ENCODE results near the gene THTPA.
"Not testable (repeated sequence)": the region's sequence is repeated elsewhere in the genome, so short reads cannot be mapped to it uniquely, and the experiment has no call there.

Gene THTPA

DNA sequence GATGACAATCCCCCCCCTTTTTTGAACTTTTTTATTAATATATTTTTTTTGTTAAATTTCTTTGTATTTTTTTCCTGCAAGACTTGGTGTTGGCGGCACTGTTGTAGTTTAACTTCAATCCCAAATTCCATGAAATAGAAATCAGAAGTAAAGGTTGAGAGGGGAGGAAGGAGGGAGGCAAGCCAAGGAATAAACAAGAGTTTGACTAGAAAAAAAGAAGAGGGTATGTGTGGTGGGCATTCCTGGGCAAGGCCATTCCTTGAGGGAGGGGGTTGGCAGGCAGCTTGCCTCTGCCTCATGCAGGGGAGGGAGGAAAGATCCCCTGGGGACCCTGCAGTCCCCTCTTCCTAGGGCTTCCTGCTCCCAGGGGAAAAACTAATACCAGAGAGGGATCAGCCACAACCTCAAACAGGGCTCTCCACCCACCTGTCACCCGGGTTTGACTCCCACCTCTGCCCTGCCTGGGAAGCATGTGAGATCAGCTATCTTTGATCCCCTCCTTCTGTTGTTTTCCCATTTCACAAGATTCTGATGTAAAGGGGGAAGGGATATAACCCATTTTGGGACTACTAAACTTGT is 12.0 kb downstream of the THTPA start:
- no peak for DNase-seq

DNA sequence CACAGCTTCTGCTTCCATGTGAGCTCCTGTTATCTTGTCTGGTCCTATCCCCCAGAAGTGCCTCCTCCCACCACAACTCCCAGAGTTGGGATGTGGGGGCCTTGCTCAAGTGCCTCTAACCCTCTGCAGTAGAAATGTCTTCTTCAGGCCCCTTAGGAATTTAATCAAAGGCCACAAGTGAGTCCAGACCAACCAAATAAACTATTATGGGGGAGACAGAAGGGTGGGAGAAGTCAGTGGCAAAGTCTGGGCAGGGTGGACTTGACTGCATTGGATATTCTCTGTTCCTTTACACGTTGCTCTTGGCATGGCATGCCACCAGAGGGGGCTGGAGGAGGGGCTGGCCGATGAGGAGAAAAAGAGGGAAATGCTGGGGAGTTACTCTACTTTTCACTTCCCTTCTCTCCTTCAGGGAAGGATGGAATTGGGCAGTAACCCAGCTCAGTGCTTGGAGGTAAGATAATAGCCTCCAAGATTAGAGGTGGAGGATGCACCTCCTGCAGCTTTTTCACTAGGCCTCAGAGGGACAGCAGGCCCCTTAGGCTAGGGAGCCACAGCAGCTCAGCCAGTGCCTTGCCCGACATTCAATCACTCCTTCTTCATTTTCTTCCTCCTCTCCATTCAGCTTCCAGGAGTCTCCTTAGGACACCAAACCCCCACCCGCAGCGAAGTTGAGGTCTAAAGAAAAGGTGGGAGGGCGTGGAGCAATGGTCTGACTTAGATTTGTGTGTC is 12.7 kb downstream of the THTPA start:
- no peak for DNase-seq

DNA sequence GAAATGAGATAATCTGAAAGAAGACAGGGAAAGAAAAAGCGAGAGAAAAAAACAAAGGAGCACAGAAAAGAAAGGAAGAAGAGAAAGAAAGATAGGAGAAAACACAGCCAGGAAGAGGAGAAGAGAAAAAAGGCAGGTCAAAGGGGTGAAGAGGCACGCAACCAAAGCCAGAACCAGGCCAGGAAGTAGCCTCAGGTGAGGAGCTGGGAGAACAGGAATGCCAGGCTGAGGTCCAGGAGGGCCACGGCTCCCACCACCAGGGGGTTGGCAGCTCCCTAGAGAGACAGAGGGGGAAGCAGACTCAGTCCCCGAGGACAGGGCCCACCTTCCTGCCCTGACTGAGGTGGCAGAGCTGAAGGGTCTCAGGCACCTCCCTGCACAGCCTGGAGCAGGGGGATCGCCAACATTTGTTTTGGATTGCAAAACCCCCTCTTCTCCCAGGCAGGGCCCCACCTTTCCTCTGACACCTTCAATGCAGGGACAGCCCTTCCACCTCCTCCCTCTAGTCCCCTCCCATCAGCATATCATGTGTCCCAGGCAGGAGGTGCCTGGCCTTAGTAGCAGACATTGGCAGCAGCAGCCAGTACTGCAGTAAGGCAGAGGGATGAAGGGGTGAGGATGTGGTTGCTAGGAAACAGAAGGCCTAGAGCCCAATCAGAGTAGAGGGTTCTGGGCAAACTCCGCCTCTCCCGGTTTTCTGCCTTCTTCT is 13.5 kb downstream of the THTPA start:
- DNase-seq, result no peak

DNA sequence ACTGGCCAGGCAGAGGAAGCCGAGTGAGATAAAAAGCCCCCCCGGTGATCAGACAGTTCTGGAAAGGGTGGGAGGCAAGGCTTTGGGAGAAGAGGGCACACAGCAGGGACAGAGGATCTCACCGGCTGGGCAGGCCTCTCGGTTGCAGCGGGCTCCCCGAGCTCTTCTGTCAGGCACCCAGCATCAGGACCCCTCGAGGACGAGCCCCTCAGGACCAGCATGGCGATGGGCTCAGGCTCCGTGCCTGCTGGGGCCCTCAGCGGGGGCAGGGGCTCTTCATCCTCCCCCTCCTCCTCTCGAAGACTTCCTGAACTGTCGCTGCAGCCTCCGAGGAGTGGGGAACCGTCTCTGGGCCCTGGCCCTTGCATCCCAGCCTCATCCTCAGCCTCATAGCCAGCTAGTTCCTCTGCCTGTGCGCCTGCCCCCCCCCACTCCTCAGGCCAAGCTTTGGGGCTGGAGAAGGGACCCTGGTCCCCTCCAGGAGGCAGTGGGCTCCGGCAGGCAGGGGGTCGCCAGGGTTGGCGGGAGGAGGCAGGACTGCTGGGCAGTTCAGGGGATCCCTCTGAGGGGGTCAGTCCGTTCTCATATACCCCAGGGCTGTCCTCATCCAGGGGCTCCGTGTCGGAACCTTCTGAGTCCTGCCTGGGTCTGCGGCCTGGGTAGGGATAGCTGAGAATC is 14.9 kb downstream of the THTPA start:
- DNase-seq, result no peak

DNA sequence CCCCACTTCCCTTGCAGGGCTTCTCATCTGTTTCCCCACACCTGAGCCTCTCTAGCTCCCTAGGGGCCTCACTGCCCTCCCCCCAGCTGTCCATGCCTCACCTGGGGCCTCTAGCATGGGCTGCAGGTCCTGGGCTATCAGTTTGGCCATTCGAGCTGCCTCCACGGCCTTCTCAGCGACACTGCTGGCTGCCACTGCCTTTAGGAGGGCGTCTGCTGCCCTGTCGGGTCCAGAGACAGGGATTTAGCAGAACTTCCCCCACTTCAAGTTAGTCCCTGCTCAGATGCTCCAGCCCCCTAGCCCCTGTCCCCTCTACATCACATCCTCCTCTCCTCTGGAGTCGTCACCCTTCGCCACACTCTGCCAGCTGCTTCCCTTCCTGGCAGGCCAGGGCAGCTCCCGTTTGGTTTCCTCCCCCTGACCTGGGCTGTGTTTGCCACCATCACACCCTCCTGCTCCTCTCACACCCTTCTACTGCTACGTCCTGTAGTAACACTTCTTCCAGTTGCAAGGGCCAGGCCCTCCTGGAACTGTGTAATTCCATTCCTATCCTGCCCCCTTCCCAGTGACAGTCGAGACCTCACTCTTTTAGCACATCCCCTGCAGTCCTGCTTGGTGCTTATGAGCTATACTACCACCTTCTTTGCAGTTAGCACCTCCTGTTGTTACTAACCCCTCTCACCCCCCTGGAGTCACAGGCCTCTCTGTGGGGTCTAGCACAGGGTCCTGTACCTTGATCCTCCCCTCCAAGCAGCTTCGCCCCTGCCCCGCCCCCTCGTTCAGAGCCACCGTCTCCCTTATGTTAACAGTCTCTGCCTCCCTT is 15.8 kb downstream of the THTPA start:
- DNase-seq, result no peak

DNA sequence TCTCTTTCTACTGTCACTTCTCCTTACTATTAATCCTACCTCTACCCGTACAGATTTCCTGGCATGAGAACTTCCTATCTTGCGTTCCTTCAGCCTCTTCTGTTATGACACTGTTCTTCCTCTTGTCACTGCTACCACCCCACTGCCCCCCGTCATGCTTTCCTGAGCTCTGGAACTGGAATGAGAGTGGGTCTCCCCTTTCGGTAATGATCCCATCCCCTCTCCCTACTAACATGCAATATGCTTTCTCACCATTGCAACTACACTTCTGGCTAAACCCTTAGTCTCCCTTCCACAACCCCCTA is 16.4 kb downstream of the THTPA start:
- no peak for DNase-seq

DNA sequence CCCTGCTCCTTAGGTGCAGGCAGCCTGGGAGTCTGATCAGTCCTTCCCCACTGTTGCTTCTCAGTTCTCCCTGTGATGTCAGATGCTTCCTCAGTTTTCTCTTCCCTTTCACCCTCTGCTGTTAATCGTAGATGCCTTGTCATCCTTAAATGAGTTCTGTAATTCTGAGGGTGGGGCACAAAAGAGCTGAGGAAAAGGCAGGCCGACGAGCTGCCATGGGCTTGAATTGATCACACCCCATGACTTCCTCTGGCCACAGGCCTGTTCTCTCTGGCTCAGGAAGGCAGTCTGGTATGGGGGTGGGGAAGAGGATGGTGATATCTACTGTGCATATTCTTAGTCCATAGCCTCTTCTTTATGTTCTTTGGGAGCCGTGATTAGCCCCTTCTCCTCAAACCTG is 16.8 kb downstream of the THTPA start:
- DNase-seq, result peak in 1 of 2 donors; percentile 39

DNA sequence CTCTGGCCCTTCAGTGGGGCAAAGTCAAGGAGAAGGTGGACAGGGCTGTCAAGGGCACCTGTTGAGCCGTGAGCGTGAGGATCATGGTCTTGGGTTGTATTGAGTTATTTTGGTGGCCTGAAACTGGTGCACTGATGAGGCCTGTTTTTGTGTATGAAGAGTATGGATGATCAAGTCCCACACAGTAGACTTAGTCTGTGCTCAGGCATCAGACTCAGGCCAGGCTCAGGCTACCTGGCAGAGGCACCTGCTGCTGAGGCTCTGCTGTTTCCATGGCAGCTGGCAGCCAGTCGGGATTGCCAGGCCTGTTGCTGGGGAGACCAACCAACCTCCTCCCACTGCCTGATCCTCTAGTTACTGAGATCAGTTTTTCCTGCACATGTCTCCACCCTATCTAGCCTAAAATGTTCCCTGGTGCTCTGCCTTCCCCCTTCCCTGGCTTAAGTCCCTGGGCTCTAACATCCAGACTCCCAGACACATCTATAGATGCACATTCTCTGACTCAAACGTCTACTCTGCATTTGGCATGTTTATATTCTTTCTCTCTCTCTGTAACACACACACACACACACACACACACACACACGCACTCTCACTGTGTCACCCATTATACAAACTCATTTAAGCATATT is 17.4 kb downstream of the THTPA start:
- no peak for DNase-seq

DNA sequence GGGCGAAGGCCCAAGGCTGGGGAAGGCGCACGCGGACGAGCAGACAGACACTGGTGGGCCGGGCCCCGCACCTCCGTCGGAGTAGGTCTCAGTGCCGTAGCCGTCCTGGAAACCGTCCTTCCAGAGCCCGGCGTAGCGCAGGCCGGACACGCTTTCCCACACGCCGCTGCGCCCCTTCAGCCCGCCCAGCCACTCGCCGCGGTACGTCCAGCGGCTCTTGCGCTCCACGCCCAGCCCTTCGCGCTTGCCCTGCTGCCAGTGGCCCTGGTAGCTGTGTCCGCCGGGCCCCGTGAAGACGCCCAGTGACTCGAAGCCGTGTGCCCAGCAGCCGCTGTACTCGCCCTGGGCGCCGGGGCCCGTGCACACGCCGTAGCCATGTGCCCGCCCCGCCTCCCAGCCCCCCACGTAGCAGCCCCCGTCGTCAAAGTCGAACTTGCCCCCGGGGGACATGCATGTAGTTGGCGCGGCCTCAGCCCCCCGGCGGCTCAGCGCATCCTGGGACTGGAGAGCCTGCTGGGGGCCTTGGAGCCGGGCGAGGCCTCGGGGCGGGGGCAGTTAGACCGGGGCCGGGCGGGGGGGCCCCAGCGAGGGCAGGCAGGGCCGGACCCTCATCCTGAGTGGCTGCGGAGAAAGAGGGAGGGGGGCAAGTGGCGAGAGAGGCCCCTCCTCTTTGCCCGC is 21.1 kb downstream of the THTPA start:
- DNase-seq, result no peak

DNA sequence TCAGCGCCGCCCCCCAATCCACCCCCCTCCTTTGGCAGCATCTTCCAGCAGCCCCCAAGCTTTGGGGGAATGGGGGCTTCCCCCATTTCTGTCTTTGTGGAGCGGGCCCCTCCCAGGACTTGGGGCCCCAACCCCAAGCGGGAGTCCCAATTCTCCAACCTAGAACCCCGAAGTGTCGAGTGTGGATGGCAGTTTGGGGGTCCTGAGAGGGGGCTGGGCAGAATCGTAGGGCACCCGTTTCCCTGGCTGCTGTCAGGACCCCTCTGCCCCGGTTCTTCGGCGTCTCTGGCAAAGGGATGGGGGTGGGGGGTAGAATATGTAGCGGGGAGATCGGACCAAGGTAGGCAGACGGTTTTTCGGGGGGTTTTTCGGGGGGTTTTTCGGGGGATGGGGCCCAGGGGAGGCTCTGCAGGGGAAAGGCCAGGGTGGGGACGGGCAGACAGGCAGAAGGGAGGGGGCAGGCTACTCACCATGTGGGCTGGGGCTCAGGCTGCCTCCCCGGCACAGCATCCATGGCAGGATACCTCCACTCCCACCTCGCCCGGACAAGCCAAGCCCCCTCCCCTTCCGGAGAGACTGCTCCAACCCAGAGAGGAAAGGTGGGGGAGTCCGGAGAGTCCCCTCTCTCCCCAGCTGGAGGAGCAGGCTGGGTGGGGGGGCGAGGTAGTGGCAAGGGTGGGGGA is 21.8 kb downstream of the THTPA start:
- DNase-seq, result no peak

DNA sequence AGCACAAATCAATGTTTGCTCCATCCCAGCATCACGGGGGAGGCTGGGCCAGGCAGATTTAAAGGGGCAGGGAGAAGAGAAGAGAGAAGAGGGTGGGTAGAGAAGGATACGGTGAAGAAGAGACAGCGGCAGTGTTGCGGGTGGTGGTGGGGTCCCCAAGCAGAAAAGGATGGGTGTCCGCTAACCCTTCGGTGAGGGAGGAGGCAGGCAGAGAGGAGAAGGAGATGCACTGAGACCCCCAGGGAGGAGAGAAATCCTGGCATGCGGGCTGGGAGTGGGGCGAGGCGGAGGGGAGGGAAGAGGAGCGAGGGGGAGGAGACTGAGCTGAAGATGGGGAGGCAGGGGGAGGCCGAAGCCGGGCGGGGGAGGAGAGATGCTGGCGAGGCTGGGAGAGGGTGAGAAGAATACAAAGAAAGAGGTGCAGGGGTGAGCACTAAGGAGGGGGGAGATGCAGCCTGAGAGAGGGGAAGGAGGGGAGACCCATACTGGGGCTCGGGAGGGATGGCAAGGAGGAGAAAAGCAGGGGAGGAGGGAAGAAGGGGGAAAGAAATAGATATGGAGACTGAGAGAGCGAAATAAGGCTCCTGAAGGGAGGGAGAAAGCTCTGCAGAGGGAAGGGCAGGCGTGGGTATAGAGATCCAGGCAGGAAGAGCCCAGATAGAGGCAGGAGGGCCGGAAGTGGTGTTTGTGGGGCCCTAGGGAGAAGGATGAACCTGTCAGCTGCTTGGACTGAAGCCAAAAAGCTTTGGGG is 22.7 kb downstream of the THTPA start, which contains the start of gene JPH4:
Gene JPH4, minus strand, starts transcription at position 231 of the 751 bp plus-strand sequence. CDS start 1,337 bp downstream, outside the sequence.
- DNase-seq, result no peak

DNA sequence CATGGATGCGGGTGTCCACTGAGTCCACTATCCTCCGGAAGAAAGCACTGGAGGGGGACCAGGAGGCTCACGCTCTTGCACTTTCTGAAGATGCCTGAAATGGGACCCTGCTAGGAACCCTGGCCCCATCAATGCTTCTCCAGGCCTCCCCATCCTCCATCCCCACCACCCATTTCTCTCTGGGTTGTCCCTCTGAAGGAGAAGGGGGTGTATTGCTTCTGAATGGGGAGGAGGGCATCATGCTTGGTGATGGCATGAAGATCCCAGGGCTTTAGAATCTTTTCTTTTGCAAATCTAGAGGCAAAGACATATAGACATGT is 23.2 kb downstream of the THTPA start:
- no peak for DNase-seq

DNA sequence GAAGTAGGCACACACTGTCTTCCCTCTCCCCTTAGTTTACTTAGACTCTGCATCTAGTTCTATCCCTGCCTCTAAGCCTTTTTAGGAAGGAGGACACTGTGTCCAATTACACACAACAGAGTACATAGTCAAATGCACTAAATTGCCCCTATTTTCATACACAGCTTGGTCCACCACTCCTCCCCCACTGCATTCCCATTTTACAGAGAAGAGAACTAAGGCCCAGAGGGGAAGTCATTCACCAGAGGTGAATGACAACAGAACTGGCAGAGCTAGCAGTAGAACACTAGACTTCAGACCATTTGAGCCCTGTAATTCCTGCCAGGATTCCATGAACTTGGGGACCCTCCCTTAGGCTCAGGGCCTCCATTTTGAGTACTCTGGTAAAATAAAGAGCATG is 23.7 kb downstream of the THTPA start:
- no peak for DNase-seq

DNA sequence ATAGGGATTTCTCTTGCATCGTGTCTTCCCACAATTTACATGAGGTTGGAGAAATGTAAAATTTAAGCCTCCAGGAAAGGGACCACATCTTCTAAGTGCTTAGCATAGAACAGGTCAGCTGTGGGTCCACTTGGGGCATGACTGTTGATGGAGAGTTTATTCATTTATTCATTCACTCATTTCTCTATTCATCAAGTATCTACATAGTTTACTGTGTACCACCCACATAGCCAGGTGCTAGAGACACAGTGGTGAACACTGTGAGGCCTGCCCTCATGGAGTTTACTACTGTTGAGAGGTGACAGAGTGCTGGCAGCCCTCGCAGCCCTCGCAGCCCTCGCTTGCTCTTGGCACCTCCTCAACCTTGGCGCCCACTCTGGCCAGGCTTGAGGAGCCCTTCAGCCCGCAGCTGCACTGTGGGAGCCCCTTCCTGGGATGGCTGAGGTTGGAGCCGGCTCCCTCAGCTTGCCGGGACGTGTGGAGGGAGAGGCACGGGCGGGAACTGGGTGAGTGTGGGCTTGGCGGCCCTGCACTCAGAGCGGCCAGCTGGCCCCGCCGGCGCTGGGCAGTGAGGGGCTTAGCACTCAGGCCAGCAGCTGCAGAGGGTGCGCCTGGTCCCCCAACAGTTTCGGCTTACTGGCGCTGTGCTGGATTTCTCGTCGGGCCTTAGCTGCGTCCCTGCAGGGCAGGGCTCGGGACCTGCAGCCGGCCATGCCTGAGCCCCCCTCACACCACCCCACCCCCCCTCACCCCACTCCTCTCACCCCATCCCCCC is 24.3 kb downstream of the THTPA start:
- DNase-seq, result no peak

DNA sequence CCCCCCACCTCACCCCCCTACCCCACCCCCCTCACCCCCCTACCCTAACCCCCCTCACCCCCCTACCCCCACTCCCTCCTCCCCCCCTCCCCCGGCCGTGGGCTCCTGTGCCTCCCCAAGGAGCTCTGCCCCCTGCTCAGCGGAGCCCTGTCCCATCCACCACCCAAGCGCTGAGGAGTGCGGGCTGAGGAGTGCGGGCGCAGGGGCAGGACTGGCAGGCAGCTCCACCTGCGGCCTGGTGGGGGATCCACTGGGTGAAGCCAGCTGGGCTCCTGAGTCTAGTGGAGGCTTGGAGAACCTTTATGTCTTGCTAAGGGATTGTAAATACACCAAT is 24.8 kb downstream of the THTPA start:
- no peak for DNase-seq

DNA sequence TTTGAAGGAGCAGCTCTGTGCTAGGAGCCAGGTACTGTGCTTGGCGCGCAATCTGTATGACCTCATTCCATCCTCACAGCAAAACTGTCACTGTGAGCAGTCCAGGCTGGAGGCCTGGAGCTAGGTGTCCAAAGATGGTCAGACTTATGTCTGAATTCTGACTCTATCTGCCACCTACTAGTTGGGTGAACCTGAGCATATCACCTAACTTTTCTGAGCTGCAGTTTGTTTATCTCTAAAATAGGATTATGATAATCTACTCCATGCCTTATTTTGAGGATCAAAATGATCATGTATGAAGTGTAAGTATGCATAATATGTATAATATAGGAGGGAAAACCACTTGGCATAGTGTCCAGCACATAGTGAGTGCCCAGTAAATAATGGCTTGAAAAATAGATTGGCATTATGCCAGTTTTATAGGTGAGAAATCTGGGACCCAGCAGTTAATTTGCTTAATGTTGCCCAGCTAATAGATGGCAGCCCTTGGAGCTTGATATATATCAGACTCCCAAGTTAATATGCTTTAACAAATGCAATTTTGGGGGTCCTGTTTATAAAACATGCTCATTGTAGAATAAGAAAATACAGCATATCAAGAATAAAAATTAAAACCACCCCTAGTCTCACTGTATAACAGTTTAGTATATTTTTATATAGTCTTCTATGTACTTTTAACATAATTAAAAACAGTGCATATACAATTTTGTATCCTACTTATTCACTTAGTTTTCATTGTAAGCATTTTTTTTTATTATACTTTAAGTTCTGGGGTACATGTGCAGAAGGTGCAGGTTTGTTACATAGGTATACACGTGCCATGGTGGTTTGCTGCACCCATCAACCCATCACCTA is 27.1 kb downstream of the THTPA start:
- DNase-seq, result no peak

DNA sequence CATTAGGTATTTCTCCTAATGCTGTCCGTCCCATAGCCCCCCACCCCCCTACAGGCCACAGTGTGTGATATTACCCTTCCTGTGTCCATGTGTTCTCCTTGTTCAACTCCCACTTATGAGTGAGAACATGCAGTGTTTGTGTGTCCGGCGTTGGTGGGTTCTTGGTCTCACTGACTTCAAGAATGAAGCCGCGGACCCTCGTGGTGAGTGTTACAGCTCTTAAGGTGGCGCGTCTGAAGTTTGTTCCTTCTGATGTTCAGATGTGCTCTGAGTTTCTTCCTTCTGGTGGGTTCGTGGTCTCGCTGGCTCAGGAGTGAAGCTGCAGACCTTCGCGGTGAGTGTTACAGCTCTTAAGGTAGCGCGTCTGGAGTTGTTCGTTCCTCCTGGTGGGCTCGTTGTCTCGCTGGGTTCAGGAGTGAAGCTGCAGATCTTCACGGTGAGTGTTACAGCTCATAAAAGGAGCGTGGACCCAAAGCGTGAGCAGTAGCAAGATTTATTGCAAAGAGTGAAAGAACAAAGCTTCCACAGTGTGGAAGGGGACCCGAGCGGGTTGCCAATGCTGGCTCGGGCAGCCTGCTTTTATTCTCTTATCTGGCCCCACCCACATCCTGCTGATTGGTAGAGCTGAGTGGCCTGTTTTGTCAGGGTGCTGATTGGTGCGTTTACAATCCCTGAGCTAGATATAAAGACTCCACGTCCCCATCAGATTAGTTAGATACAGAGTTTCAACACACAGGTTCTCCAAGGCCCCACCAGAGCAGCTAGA is 27.9 kb downstream of the THTPA start:
- not testable (repeated sequence) for DNase-seq
